HPDE6-E6E7 (cell line): ENCODE results near the gene OGFOD2.
"Not testable (repeated sequence)": the region's sequence is repeated elsewhere in the genome, so short reads cannot be mapped to it uniquely, and the experiment has no call there.

Experiments used
- DNase-seq: peaks from one replicate; pipeline ENCODE4 v3.0.0; 2011; ENCODE audit warnings: missing footprints; ENCODE audit errors: extremely low spot score

The OGFOD2 gene

GRCh38 chr12:122974892-122975789 lies at the start of gene OGFOD2:
Gene OGFOD2 (plus strand): TSS chr12:122975244. CDS start chr12:122975252, 8 bp downstream.
- peak; percentile 89 for DNase-seq

GRCh38 chr12:122927756-122928403 lies 47.2 kb upstream of the OGFOD2 start:
- no peak for DNase-seq

- DNase-seq = no peak
Observed at GRCh38 chr12:122928404-122929147, 46.5 kb upstream of the OGFOD2 start.

GRCh38 chr12:122929148-122929538 lies 45.9 kb upstream of the OGFOD2 start:
- no peak for DNase-seq

- no peak for DNase-seq
Observed at GRCh38 chr12:122929812-122930211, 45.2 kb upstream of the OGFOD2 start.

DNA sequence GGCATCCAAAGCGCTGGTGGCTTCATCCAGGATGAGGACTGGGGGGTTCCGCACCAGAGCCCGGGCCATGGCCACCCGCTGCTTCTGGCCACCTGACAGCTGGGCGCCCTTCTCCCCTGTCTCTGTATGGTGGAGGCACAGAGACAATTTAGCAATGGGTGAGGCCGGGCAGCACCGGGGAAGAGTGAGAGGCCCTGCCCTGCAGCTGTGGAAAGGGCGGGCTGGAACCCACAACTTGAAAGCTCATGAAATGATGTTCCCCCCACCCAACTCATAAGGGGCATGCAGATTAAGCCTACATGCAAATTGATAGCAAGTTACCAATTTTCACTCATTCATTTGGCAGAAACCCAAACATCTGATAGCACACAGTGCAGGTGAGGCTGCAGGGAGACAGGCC lies 42.8 kb upstream of the OGFOD2 start:
- DNase-seq = no peak

DNA sequence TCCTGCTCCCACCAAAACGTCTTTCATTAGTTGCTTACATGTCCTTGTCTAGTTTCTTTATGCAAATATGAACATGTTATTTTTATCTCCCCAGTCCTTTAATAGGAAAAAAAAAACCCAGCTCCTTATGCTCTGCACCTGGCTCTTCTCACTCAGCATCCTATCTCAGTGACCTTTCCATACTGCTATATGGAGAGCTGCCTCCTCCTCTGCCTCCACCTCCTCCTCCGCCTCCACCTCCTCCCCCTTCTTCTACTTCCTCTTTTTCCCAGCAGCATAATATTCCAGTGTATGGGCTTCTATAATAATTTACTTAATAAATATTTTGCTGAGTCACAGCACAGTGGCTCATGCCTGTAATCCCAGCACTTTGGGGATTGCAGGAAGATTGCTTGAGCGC lies 40.3 kb upstream of the OGFOD2 start:
- DNase-seq = no peak

DNA sequence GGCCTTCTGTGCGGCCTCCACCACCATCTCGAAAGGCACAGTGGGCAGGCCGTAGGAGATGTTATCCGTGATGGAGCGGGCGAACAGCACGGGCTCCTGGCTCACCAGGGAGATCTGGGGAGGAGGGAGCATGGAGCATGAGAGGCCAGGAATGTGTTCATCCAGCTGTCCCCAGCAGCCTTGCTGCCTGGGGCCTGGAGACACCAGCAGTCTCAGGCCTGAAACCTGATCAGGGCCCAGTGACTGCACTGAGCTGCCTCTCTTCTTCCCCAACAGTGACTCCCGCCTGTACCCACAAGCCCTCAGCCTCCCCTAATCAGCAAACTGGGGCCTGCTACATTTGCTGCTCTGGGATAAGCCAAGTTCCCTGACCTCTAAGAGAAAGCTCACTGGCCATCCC lies 39.7 kb upstream of the OGFOD2 start:
- DNase-seq = no peak

- no peak for DNase-seq
Observed at GRCh38 chr12:122937622-122938091, 37.4 kb upstream of the OGFOD2 start.

- no peak for DNase-seq
Observed at GRCh38 chr12:122939125-122939524, 35.9 kb upstream of the OGFOD2 start.

DNA sequence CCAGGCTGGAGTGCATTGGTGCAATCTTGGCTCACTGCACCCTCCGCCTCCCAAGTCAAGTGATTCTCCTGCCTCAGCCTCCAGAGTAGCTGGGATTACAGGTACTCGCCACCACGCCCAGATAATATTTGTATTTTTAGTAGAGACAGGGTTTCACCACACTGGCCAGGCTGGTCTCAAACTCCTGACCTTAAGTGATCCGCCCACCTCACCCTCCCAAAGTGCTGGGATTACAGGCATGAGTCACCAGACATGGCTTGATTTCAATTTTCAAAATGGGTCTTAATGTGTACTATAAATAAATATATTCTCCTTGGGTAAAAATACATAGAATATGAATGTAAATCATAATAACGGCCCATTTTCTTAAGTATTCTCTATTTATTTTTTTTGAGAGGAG lies 33.7 kb upstream of the OGFOD2 start:
- DNase-seq = not testable (repeated sequence)

DNA sequence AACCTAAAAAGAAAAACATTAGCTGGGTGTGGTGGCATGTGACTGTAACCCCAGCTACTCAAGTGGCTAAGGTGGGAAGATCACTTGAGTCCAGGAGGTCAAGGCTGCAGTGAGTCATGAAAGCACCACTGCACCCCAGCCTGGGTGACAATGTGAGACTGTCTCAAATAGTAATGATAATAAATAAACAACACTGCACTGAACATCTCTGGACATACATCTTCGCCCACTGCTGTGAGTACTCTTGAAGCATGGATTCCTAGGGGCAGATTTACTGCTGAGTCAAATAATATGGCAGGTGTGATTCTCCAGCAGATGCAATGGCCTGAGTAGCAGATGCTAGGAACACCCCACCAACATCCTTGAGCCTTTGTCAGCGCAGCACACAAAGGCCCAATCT lies 32.4 kb upstream of the OGFOD2 start:
- no peak for DNase-seq

DNA sequence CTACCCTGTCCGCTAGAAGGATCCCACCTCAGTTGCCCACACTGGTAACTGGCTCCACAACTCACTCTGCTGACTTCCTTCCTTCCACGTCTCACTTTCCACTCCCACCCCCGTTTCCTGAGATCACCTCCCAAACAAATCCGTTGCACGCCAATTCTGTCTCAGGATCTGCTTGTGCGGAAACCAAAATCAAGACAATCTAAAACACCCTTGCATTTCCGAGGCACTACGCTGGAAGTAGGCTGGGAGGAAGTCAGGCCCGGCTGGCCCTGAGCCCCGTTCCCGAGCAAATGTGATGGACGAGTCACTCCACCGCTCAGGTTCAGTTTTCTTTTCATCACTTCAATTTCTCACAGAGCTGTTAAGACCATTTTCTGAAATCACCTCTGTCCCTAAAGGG lies 31.8 kb upstream of the OGFOD2 start:
- DNase-seq = no peak

GRCh38 chr12:122944605-122945592 lies 30.1 kb upstream of the OGFOD2 start:
- DNase-seq = no peak

GRCh38 chr12:122946690-122947341 lies 28.2 kb upstream of the OGFOD2 start:
- DNase-seq = peak; percentile 97

GRCh38 chr12:122947352-122947792 lies 27.7 kb upstream of the OGFOD2 start:
- DNase-seq = no peak

DNA sequence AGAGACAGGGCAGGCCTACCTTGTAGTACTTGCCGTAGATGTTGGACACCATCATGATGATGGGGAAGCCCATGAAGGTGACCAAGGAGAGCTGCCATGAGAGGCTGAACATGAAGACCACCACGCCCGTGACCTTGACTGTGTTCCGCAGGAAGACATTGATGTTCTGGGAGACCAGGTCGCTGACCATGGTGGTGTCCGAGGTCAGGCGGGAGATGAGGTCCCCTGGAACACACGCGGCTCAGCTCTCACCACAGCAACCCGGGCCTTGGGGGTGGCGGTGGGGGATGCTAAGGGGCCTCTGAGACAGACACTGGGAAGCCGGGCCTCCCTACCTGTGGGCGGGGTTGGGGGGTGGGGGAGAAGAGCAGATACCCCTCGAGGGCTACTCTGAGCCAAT lies 26.4 kb upstream of the OGFOD2 start:
- DNase-seq = no peak

GRCh38 chr12:122949405-122949804 lies 25.6 kb upstream of the OGFOD2 start:
- DNase-seq = no peak

DNA sequence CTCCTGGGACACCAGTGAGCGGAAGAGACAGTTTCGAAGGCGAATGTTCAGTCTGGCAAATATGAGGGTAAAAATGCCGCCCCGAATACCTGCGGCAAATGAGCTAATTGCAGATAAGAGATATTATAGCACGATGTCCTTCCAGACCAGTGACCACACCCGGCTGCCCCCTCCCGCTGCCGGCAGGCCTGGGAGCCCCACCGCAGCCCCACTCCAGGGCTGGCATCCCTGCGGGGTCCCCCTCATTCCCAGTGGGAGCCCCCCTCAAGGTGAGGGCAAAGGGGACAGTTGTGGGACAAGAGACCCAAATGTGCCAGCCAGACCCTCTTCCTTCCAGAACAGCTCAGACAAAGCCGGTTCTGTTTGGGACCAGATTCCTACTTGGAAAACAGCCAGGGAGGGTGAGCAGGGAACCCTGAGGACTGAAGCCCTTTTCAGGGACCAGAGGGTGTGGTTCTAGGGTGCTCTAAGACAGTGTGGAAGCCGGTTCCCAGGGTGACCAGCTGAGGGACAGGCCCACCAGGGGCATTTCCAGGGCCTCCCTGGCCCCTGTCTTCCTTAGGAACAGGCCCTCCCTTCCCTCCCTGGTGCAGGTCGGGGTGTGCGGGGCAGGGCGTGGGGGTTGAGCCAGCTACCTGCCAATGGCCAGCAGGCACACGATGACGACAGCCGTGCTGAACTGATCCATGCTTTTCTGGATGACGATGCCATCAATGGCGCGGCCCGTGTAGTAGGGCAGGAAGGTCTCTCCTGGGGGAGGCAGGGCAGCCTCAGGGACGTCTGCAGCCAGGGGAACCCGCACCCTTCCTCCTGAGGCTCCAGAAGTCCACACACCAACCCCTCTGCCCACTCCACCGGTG lies 25.0 kb upstream of the OGFOD2 start:
- DNase-seq = no peak

GRCh38 chr12:122951406-122951805 lies 23.6 kb upstream of the OGFOD2 start:
- no peak for DNase-seq
